Nephron (organoid): ENCODE data around the gene ARID1A.

Experiments
- H3K27ac Mint-ChIP-seq, 3 experiments: 2 replicates each; pipeline ENCODE4 v1.8.0; 2020; ENCODE audit warnings: mixed read lengths in 3 of 3, mild to moderate bottlenecking in 2 of 3, moderate library complexity in 1 of 3
- H3K27me3 Mint-ChIP-seq: 2 replicates; pipeline ENCODE4 v1.8.0; 2021; ENCODE audit warnings: low read depth, mild to moderate bottlenecking, moderate library complexity, mixed read lengths
- H3K36me3 Mint-ChIP-seq: 2 replicates; pipeline ENCODE4 v1.8.0; 2020; ENCODE audit warnings: low read depth, mixed read lengths
- H3K4me1 Mint-ChIP-seq: 2 replicates; pipeline ENCODE4 v1.8.0; 2020; ENCODE audit warnings: mixed read lengths
- H3K4me3 Mint-ChIP-seq, 3 experiments: 2 replicates each; pipeline ENCODE4 v1.8.0; 2020; ENCODE audit warnings: mild to moderate bottlenecking in 3 of 3, mixed read lengths in 3 of 3, moderate library complexity in 2 of 3
- H3K9me3 Mint-ChIP-seq: 2 replicates; pipeline ENCODE4 v1.8.0; 2020; ENCODE audit warnings: mixed read lengths
- CTCF ChIP-seq, 3 experiments: fragments of 200-600 bp; sonication (generic); IDR thresholded peaks; one replicate each; pipeline ENCODE4 v1.5.0; 2021; ENCODE audit warnings: antibody characterized with exemption in 3 of 3; ENCODE audit not compliant: unreplicated experiment in 3 of 3

ARID1A gene

GRCh38 chr1:26826261-26827105 lies 130.7 kb downstream of the ARID1A start, which contains the start of gene ZDHHC18:
ZDHHC18 (plus strand) TSS chr1:26826688; CDS start chr1:26826805, 117 bp downstream.
- Mint-ChIP-seq H3K4me1 (peaks cover 24% of the 10 kb centered on the region), H3K36me3 (peaks cover 6% of the 10 kb centered on the region), H3K27ac (peak within 1 kb of the TSS; percentile 92 to 98 (median 97)), H3K27me3 (peaks cover 5% of the 10 kb centered on the region), H3K9me3 (no peaks in the 10 kb centered on the region), H3K4me3 (peak within 1 kb of the TSS; percentile 95 to 99 (median 97))
- TF ChIP-seq CTCF (IDR thresholded peaks at IDR 0.05; ENCODE audit: unreplicated experiment in 3 of 3) = peak; percentile 21 to 33 (median 32)

- TF ChIP-seq CTCF (IDR thresholded peaks at IDR 0.05; ENCODE audit: unreplicated experiment in 3 of 3) = no peak
- peaks cover 24% of the 10 kb centered on the region for H3K4me1 Mint-ChIP-seq
- H3K36me3 Mint-ChIP-seq = peaks cover 6% of the 10 kb centered on the region
- peaks cover 5% of the 10 kb centered on the region for H3K27me3 Mint-ChIP-seq
- no peaks in the 10 kb centered on the region for H3K9me3 Mint-ChIP-seq
- H3K4me3 Mint-ChIP-seq = peak overlapping the region; percentile 91 to 95 (median 92)
- peak overlapping the region; percentile 79 to 92 (median 89) for H3K27ac Mint-ChIP-seq
These were observed 131.3 kb downstream of the ARID1A start for GRCh38 chr1:26827106-26827604.

- no peak for TF ChIP-seq CTCF (IDR thresholded peaks at IDR 0.05; ENCODE audit: unreplicated experiment in 3 of 3)
- H3K36me3 Mint-ChIP-seq = peaks cover 10% of the 10 kb centered on the region
- H3K27ac Mint-ChIP-seq = peak overlapping the region; percentile 79 to 92 (median 89)
- peaks cover 5% of the 10 kb centered on the region for H3K27me3 Mint-ChIP-seq
- H3K4me3 Mint-ChIP-seq = peak overlapping the region; percentile 91 to 95 (median 92)
- H3K9me3 Mint-ChIP-seq = no peaks in the 10 kb centered on the region
- H3K4me1 Mint-ChIP-seq = peaks cover 24% of the 10 kb centered on the region
These were observed 131.8 kb downstream of the ARID1A start for GRCh38 chr1:26827663-26828062.

- Mint-ChIP-seq H3K4me1 (peaks cover 24% of the 10 kb centered on the region), H3K27ac (peak overlapping the region; percentile 79 to 92 (median 89)), H3K36me3 (peaks cover 19% of the 10 kb centered on the region), H3K9me3 (no peaks in the 10 kb centered on the region), H3K4me3 (peak overlapping the region; percentile 91 to 95 (median 92)), H3K27me3 (no peaks in the 10 kb centered on the region)
- TF ChIP-seq CTCF (IDR thresholded peaks at IDR 0.05; ENCODE audit: unreplicated experiment in 3 of 3) = no peak
These were observed 132.7 kb downstream of the ARID1A start for GRCh38 chr1:26828411-26828991.

- TF ChIP-seq CTCF (IDR thresholded peaks at IDR 0.05; ENCODE audit: unreplicated experiment in 3 of 3) = no peak
- peaks cover 24% of the 10 kb centered on the region for H3K4me1 Mint-ChIP-seq
- H3K9me3 Mint-ChIP-seq = no peaks in the 10 kb centered on the region
- peak overlapping the region; percentile 91 to 95 (median 92) for H3K4me3 Mint-ChIP-seq
- peak overlapping the region; percentile 11 to 39 (median 32) for H3K27ac Mint-ChIP-seq
- no peaks in the 10 kb centered on the region for H3K27me3 Mint-ChIP-seq
- H3K36me3 Mint-ChIP-seq = peaks cover 27% of the 10 kb centered on the region
These were observed 133.5 kb downstream of the ARID1A start for GRCh38 chr1:26829184-26829911.
